ENCODE data around the gene ZNF487.
A peak's percentile ranks its signal among the peaks of the same experiment; 100 is the strongest.

ZNF487 gene

GRCh38 chr10:43393606-43394360 lies 43.1 kb upstream of the ZNF487 start:
- H3K36me3 ChIP-seq (ENCODE audit: insufficient read depth, low read length), result peaks cover 62% of the 10 kb centered on the region
- no peak overlapping the region; the same call in 1 of the 2 replicates for H3K27ac ChIP-seq

GRCh38 chr10:43394868-43395267 lies 42.0 kb upstream of the ZNF487 start:
- no peak for DNase-seq (ENCODE audit: low read depth, low spot score)
- H3K36me3 ChIP-seq (ENCODE audit: insufficient read depth, low read length), result peaks cover 58% of the 10 kb centered on the region
- peak overlapping the region; percentile 85 for H3K4me3 ChIP-seq
- H3K27ac ChIP-seq, result no peak overlapping the region
- peak overlapping the region; percentile 91 for H3K9ac ChIP-seq (ENCODE audit: insufficient read length)
- TF ChIP-seq FOXP2 (optimal IDR thresholded peaks at IDR 0.05; ENCODE audit: control extremely low read depth, extremely low read length, insufficient read depth), result no peak
- no peak for TF ChIP-seq POLR2AphosphoS5 (IDR thresholded peaks at IDR 0.05; ENCODE audit: borderline replicate concordance, low read depth, low read length)
- TF ChIP-seq EZH2 (IDR thresholded peaks at IDR 0.05), result no peak
- no peaks in the 10 kb centered on the region for H3K9me3 ChIP-seq (ENCODE audit: low read depth, low read length)

More at GRCh38 chr10:43393606-43394360, 43.1 kb upstream of the ZNF487 start:
- TF ChIP-seq EZH2 (IDR thresholded peaks at IDR 0.05), result no peak
- no peak for TF ChIP-seq POLR2AphosphoS5 (IDR thresholded peaks at IDR 0.05; ENCODE audit: borderline replicate concordance, low read depth, low read length)
- TF ChIP-seq FOXP2 (optimal IDR thresholded peaks at IDR 0.05; ENCODE audit: control extremely low read depth, extremely low read length, insufficient read depth), result no peak
- DNase-seq (ENCODE audit: low read depth, low spot score), result no peak
- Histone ChIP-seq H3K9me3 (ENCODE audit: low read depth, low read length) (no peaks in the 10 kb centered on the region), H3K4me3 (no peak overlapping the region), H3K9ac (ENCODE audit: insufficient read length) (no peak overlapping the region)

- Histone ChIP-seq H3K36me3 (ENCODE audit: insufficient read depth, low read length) (peaks cover 51% of the 10 kb centered on the region), H3K9me3 (ENCODE audit: low read depth, low read length) (no peaks in the 10 kb centered on the region), H3K9ac (ENCODE audit: insufficient read length) (peak overlapping the region; percentile 91), H3K4me3 (peak overlapping the region; percentile 85), H3K27ac (peak overlapping the region; percentile 84; the same call in 1 of the 2 replicates)
- no peak for DNase-seq (ENCODE audit: low read depth, low spot score)
- TF ChIP-seq FOXP2 (optimal IDR thresholded peaks at IDR 0.05; ENCODE audit: control extremely low read depth, extremely low read length, insufficient read depth) (no peak), POLR2AphosphoS5 (IDR thresholded peaks at IDR 0.05; ENCODE audit: borderline replicate concordance, low read depth, low read length) (no peak), EZH2 (IDR thresholded peaks at IDR 0.05) (no peak)
Measured at GRCh38 chr10:43395571-43396060, 41.3 kb upstream of the ZNF487 start.

- peak overlapping the region; percentile 84 for H3K27ac ChIP-seq
- TF ChIP-seq FOXP2 (optimal IDR thresholded peaks at IDR 0.05; ENCODE audit: control extremely low read depth, extremely low read length, insufficient read depth) (no peak), POLR2AphosphoS5 (IDR thresholded peaks at IDR 0.05; ENCODE audit: borderline replicate concordance, low read depth, low read length) (no peak; the same call in 1 of the 2 replicates), EZH2 (IDR thresholded peaks at IDR 0.05) (no peak)
- H3K4me3 ChIP-seq, result peak overlapping the region; percentile 85
- peak overlapping the region; percentile 91 for H3K9ac ChIP-seq (ENCODE audit: insufficient read length)
- H3K9me3 ChIP-seq (ENCODE audit: low read depth, low read length), result no peaks in the 10 kb centered on the region
- DNase-seq (ENCODE audit: low read depth, low spot score), result no peak
- peaks cover 47% of the 10 kb centered on the region for H3K36me3 ChIP-seq (ENCODE audit: insufficient read depth, low read length)
Measured at GRCh38 chr10:43396061-43396927, 40.6 kb upstream of the ZNF487 start.

GRCh38 chr10:43396928-43397624 lies 39.8 kb upstream of the ZNF487 start:
- no peak for DNase-seq (ENCODE audit: low read depth, low spot score)
- Histone ChIP-seq H3K27ac (peak overlapping the region; percentile 83), H3K36me3 (ENCODE audit: insufficient read depth, low read length) (peaks cover 40% of the 10 kb centered on the region), H3K4me3 (peak overlapping the region; percentile 85), H3K9me3 (ENCODE audit: low read depth, low read length) (no peaks in the 10 kb centered on the region), H3K9ac (ENCODE audit: insufficient read length) (peak overlapping the region; percentile 77)
- TF ChIP-seq FOXP2 (optimal IDR thresholded peaks at IDR 0.05; ENCODE audit: control extremely low read depth, extremely low read length, insufficient read depth) (no peak), POLR2AphosphoS5 (IDR thresholded peaks at IDR 0.05; ENCODE audit: borderline replicate concordance, low read depth, low read length) (peak; percentile 39)

GRCh38 chr10:43398939-43399319 lies 38.0 kb upstream of the ZNF487 start:
- Histone ChIP-seq H3K27ac (no peak overlapping the region; the same call in 1 of the 2 replicates), H3K9ac (ENCODE audit: insufficient read length) (no peak overlapping the region), H3K4me3 (no peak overlapping the region), H3K9me3 (ENCODE audit: low read depth, low read length) (no peaks in the 10 kb centered on the region), H3K36me3 (ENCODE audit: insufficient read depth, low read length) (peaks cover 29% of the 10 kb centered on the region)
- TF ChIP-seq POLR2AphosphoS5 (IDR thresholded peaks at IDR 0.05; ENCODE audit: borderline replicate concordance, low read depth, low read length) (no peak), EZH2 (IDR thresholded peaks at IDR 0.05) (no peak), FOXP2 (optimal IDR thresholded peaks at IDR 0.05; ENCODE audit: control extremely low read depth, extremely low read length, insufficient read depth) (no peak)
- DNase-seq (ENCODE audit: low read depth, low spot score), result no peak

- Histone ChIP-seq H3K36me3 (ENCODE audit: insufficient read depth, low read length) (peaks cover 22% of the 10 kb centered on the region), H3K4me3 (peak overlapping the region; percentile 40), H3K9ac (ENCODE audit: insufficient read length) (no peak overlapping the region), H3K9me3 (ENCODE audit: low read depth, low read length) (no peaks in the 10 kb centered on the region), H3K27ac (peak overlapping the region; percentile 73)
- DNase-seq (ENCODE audit: low read depth, low spot score), result no peak
- TF ChIP-seq FOXP2 (optimal IDR thresholded peaks at IDR 0.05; ENCODE audit: control extremely low read depth, extremely low read length, insufficient read depth), result no peak
Measured at GRCh38 chr10:43399320-43400310, 37.3 kb upstream of the ZNF487 start.
